Left lung (tissue), 10 donors: ENCODE results near the gene HOOK2. TPM values are rescaled to one million over a fixed set of nuclear protein-coding genes. Genes with fewer than 3 reads are reported as not detected.

ENCODE experiments used
- ATAC-seq: fragments of 200-7000 bp; cut with Tn5 transposase; one replicate; pipeline ENCODE4 v1.9.1; 2020; ENCODE audit warnings: moderate library complexity
- DNase-seq, 4 donors: peaks; one replicate each; pipeline ENCODE4 v3.0.0-alpha.2; 2013 to 2020
- H3K27ac ChIP-seq, 2 donors: fragments of 200-600 bp; sonication (generic) in 1 of 2; one replicate each; pipeline versions ENCODE4 v1.5.0 to v1.8.0; 2020 to 2021
- H3K27me3 ChIP-seq, 2 donors: fragments of 200-600 bp; sonication (generic) in 1 of 2; one replicate each; pipeline versions ENCODE4 v1.5.0 to v1.8.0; 2020 to 2021
- H3K36me3 ChIP-seq, 2 donors: fragments of 200-600 bp; sonication (generic) in 1 of 2; one replicate each; pipeline versions ENCODE4 v1.5.0 to v1.8.0; 2020 to 2021
- H3K4me1 ChIP-seq, 2 donors: fragments of 200-600 bp; one replicate each; pipeline ENCODE4 v1.8.0; 2021
- H3K4me3 ChIP-seq, 2 donors: fragments of 200-600 bp; sonication (generic) in 1 of 2; one replicate each; pipeline versions ENCODE4 v1.5.0 to v1.8.0; 2020 to 2021; ENCODE audit warnings: mild to moderate bottlenecking in 1 of 2
- H3K9me3 ChIP-seq, 2 donors: fragments of 200-600 bp; sonication (generic) in 1 of 2; one replicate each; pipeline versions ENCODE4 v1.5.0 to v1.8.0; 2020 to 2021
- CTCF ChIP-seq, 2 donors: fragments of 200-600 bp; sonication (generic) in 1 of 2; IDR thresholded peaks; one replicate each; pipeline versions ENCODE4 v1.5.0 to v1.8.0; 2021; ENCODE audit warnings: antibody characterized with exemption in 2 of 2
- intact Hi-C, 2 donors: fragments of 100-400 bp; cut with DNase I; formaldehyde crosslinking; loops; one replicate each; pipeline versions ENCODE4 v1.11.2 to v1.14.2; 2022
- polyA plus RNA-seq, 6 donors: library from polyadenylated mRNA; unstranded; fragments of 120-200 nt; gene quantifications; one replicate each; pipeline ENCODE4 v1.2.1, GENCODE V29; 2013; ENCODE audit not compliant: insufficient read length in 6 of 6
- total RNA-seq, 2 donors: library from RNA; stranded (reverse); fragmentation: NEBNext Ultra II Directional; extraction: Animal tissue kit (Norgen Biotek cat#: 25700); gene quantifications; one replicate each; pipeline ENCODE4 v1.2.1, GENCODE V29; 2021
- donor health status: DM: no; HTN: yes; CAD: no.
- donor health status: DM: no; HTN: no; CAD: no.

The HOOK2 gene
- total and polyA plus RNA-seq, 8 donors: 57.7 to 91.2 (median 73.5) TPM

- H3K36me3 ChIP-seq: peaks cover 0 to 13% of the 10 kb centered on the region in 2 donors
- DNase-seq (peak; percentile 95 to 98 (median 97)), ATAC-seq (peak; percentile 47)
- peaks cover 27 to 45% of the 10 kb centered on the region in 2 donors for H3K4me1 ChIP-seq
- peak overlapping the region; percentile 92 to 98 for H3K4me3 ChIP-seq
- intact Hi-C loops: loop anchor here in 1 of 2 donors (2.0 kb wide), 1 partner anchor 15 kb away; no protein-coding TSS in a partner anchor
- peak in 1 of 2 donors; percentile 20 for TF ChIP-seq CTCF (IDR thresholded peaks at IDR 0.05)
- H3K27ac ChIP-seq: peak overlapping the region; percentile 99 to 100
- H3K9me3 ChIP-seq: no peaks in the 10 kb centered on the region
- no peaks in the 10 kb centered on the region for H3K27me3 ChIP-seq
These were observed 18.2 kb upstream of the HOOK2 start for GRCh38 chr19:12793290-12794195.

GRCh38 chr19:12792853-12793289 lies 17.5 kb upstream of the HOOK2 start:
- intact Hi-C loops: no loop called here
- ATAC-seq (no peak), DNase-seq (no peak)
- Histone ChIP-seq H3K4me3 (peak overlapping the region; percentile 92 to 98), H3K9me3 (no peaks in the 10 kb centered on the region), H3K27me3 (no peaks in the 10 kb centered on the region), H3K4me1 (peaks cover 33 to 52% of the 10 kb centered on the region in 2 donors), H3K27ac (peak overlapping the region; percentile 99 to 100), H3K36me3 (peaks cover 0 to 10% of the 10 kb centered on the region in 2 donors)
- no peak for TF ChIP-seq CTCF (IDR thresholded peaks at IDR 0.05)

GRCh38 chr19:12792051-12792852 lies 16.9 kb upstream of the HOOK2 start:
- intact Hi-C loops: no loop called here
- Histone ChIP-seq H3K27ac (peak overlapping the region; percentile 99 to 100), H3K27me3 (no peaks in the 10 kb centered on the region), H3K4me3 (peak overlapping the region; percentile 92 to 98), H3K9me3 (no peaks in the 10 kb centered on the region), H3K4me1 (peaks cover 38 to 58% of the 10 kb centered on the region in 2 donors), H3K36me3 (peaks cover 0 to 10% of the 10 kb centered on the region in 2 donors)
- no peak for TF ChIP-seq CTCF (IDR thresholded peaks at IDR 0.05)
- peak in 3 of 4 donors; percentile 78 to 95 (median 79) for DNase-seq
- no peak for ATAC-seq

- Histone ChIP-seq H3K4me1 (peaks cover 46 to 64% of the 10 kb centered on the region in 2 donors), H3K9me3 (no peaks in the 10 kb centered on the region), H3K36me3 (peaks cover 0 to 10% of the 10 kb centered on the region in 2 donors), H3K27ac (peak within 1 kb of the TSS; percentile 99 to 100), H3K4me3 (peak within 1 kb of the TSS; percentile 92 to 98), H3K27me3 (no peaks in the 10 kb centered on the region)
- ATAC-seq (peak; percentile 52), DNase-seq (peak; percentile 95 to 98 (median 98))
- intact Hi-C loops: no loop called here
- TF ChIP-seq CTCF (IDR thresholded peaks at IDR 0.05): no peak
These were observed 16.1 kb upstream of the HOOK2 start, which contains the start of gene JUNB for GRCh38 chr19:12791345-12792050. Gene JUNB (plus strand): TSS chr19:12791486. CDS start chr19:12791772, 286 bp downstream.
